GM23338 (cell line): Measurements from ENCODE around the gene EIF5A. TPM values are rescaled to one million over a fixed set of nuclear protein-coding genes. Genes with fewer than 3 reads are reported as not detected.

ENCODE experiments used
- ATAC-seq: fragments of 200-7000 bp; cut with Tn5 transposase; 3 replicates; pipeline ENCODE4 v1.9.1; 2020
- DNase-seq: peaks from one replicate; pipeline ENCODE4 v3.0.0-alpha.2; 2015; ENCODE audit warnings: low spot score
- H2AFZ ChIP-seq: fragments of 200-600 bp; sonication (generic); 2 replicates; pipeline ENCODE4 v1.8.0; 2016; ENCODE audit warnings: antibody characterized with exemption, mild to moderate bottlenecking, moderate library complexity
- H3F3A ChIP-seq: fragments of 200-600 bp; sonication (generic); replicated peaks from 2 replicates; pipeline ENCODE4 v1.8.0; 2017; ENCODE audit warnings: antibody characterized with exemption, mixed run types, low read depth
- H3K27ac ChIP-seq: fragments of 200-600 bp; sonication (generic); 2 replicates; pipeline ENCODE4 v1.6.1; 2016; ENCODE audit warnings: low read depth
- H3K27me3 ChIP-seq: fragments of 200-600 bp; sonication (generic); 2 replicates; pipeline ENCODE4 v1.8.0; 2016; ENCODE audit warnings: mild to moderate bottlenecking, mixed run types, moderate library complexity; ENCODE audit not compliant: insufficient read depth
- H3K36me3 ChIP-seq: fragments of 200-600 bp; sonication (generic); 2 replicates; pipeline ENCODE4 v1.8.0; 2016; ENCODE audit warnings: mild to moderate bottlenecking; ENCODE audit not compliant: insufficient read depth
- H3K4me1 ChIP-seq: fragments of 200-600 bp; sonication (generic); 2 replicates; pipeline ENCODE4 v1.8.0; 2016; ENCODE audit warnings: mild to moderate bottlenecking, moderate library complexity; ENCODE audit not compliant: insufficient read depth
- H3K4me2 ChIP-seq: fragments of 200-600 bp; sonication (generic); 2 replicates; pipeline ENCODE4 v1.7.1; 2017; ENCODE audit warnings: mixed run types
- H3K4me3 ChIP-seq: fragments of 200-600 bp; sonication (generic); 2 replicates; pipeline ENCODE4 v1.6.1; 2016; ENCODE audit warnings: mixed run types
- H3K79me2 ChIP-seq: fragments of 200-600 bp; sonication (generic); replicated peaks from 2 replicates; pipeline ENCODE4 v1.8.0; 2017; ENCODE audit warnings: mild to moderate bottlenecking; ENCODE audit not compliant: insufficient read depth
- H3K9me2 ChIP-seq: fragments of 200-600 bp; sonication (generic); 2 replicates; pipeline ENCODE4 v1.8.0; 2017; ENCODE audit not compliant: insufficient read depth
- H4K20me1 ChIP-seq: fragments of 200-600 bp; sonication (generic); replicated peaks from 2 replicates; pipeline ENCODE4 v1.8.0; 2017; ENCODE audit warnings: mild to moderate bottlenecking; ENCODE audit not compliant: insufficient read depth
- H3K27ac Mint-ChIP-seq: 2 replicates; pipeline ENCODE4 v1.8.0; 2020; ENCODE audit warnings: inconsistent platforms, mild to moderate bottlenecking, moderate library complexity, mixed read lengths
- H3K27me3 Mint-ChIP-seq: 3 replicates; pipeline ENCODE4 v1.8.0; 2022; ENCODE audit warnings: low read depth, mild to moderate bottlenecking, moderate library complexity, mixed read lengths, inconsistent platforms; ENCODE audit not compliant: insufficient read depth, poor library complexity
- H3K36me3 Mint-ChIP-seq: 3 replicates; pipeline ENCODE4 v1.8.0; 2021; ENCODE audit warnings: low read depth, mild to moderate bottlenecking, inconsistent platforms, moderate library complexity, mixed read lengths
- H3K4me1 Mint-ChIP-seq: 3 replicates; pipeline ENCODE4 v1.8.0; 2020; ENCODE audit warnings: mild to moderate bottlenecking, inconsistent platforms, mixed read lengths
- H3K4me3 Mint-ChIP-seq: 3 replicates; pipeline ENCODE4 v1.8.0; 2021; ENCODE audit warnings: moderate library complexity, mild to moderate bottlenecking, inconsistent platforms, mixed read lengths
- H3K9me3 Mint-ChIP-seq: 3 replicates; pipeline ENCODE4 v1.8.0; 2020; ENCODE audit warnings: moderate library complexity, mild to moderate bottlenecking, inconsistent platforms, mixed read lengths
- CREB1 ChIP-seq: fragments of 250-450 bp; sonication (Bioruptor Pico); IDR thresholded peaks from 2 replicates; pipeline ENCODE4 v1.5.0; 2020; ENCODE audit warnings: low read depth, mild to moderate bottlenecking, moderate library complexity
- EZH2 ChIP-seq: fragments of 200-600 bp; sonication (generic); IDR thresholded peaks from one replicate; pipeline ENCODE4 v1.8.0; 2017; ENCODE audit warnings: antibody characterized with exemption, mild to moderate bottlenecking, low read depth; ENCODE audit not compliant: unreplicated experiment
- EZH2phosphoT487 ChIP-seq: fragments of 200-600 bp; sonication (generic); IDR thresholded peaks from one replicate; pipeline ENCODE4 v1.8.1; 2018; ENCODE audit warnings: antibody characterized with exemption; ENCODE audit not compliant: unreplicated experiment
- JUNB ChIP-seq: IDR thresholded peaks from one replicate; pipeline ENCODE4 v1.6.1; 2016; ENCODE audit warnings: antibody characterized with exemption; ENCODE audit not compliant: unreplicated experiment
- NANOG ChIP-seq: IDR thresholded peaks from 2 replicates; pipeline ENCODE4 v1.6.1; 2016; ENCODE audit warnings: antibody characterized with exemption, borderline replicate concordance
- POLR2AphosphoS5 ChIP-seq: IDR thresholded peaks from 2 replicates; pipeline ENCODE4 v1.6.1; 2016; ENCODE audit warnings: antibody characterized with exemption, low read depth
- REST ChIP-seq: IDR thresholded peaks from one replicate; pipeline ENCODE4 v1.6.1; 2018; ENCODE audit warnings: antibody characterized with exemption; ENCODE audit not compliant: unreplicated experiment
- STAT1 ChIP-seq: IDR thresholded peaks from one replicate; pipeline ENCODE4 v1.6.1; 2016; ENCODE audit warnings: antibody characterized with exemption; ENCODE audit not compliant: unreplicated experiment
- ZNF114 ChIP-seq: fragments of 250-450 bp; sonication (Bioruptor Pico); IDR thresholded peaks from 2 replicates; pipeline ENCODE4 v1.5.0; 2020; ENCODE audit warnings: mild to moderate bottlenecking, moderate library complexity
- ZNF331 ChIP-seq: fragments of 250-450 bp; sonication (Bioruptor Pico); IDR thresholded peaks from 2 replicates; pipeline ENCODE4 v1.5.0; 2020; ENCODE audit warnings: low read depth, mild to moderate bottlenecking, moderate library complexity
- polyA plus RNA-seq: library from polyadenylated mRNA; unstranded; fragments of >200 nt; fragmentation: Nextera tagmentation; extraction: Ambion mirVana; gene quantifications from 2 replicates; pipeline ENCODE4 v1.2.1, GENCODE V29; 2016
- total RNA-seq: library from RNA; depleted of rRNA; stranded (reverse); fragments of >200 nt; shearing (Covaris generic); gene quantifications from 2 replicates; pipeline ENCODE4 v1.2.3, GENCODE V29; 2014
- TF ChIP-seq, protein P1 (sequence below): IDR thresholded peaks from 2 replicates; pipeline ENCODE4 v1.6.1; 2016; ENCODE audit warnings: antibody characterized with exemption
- TF ChIP-seq, protein P2 (sequence below), 2 experiments: fragments of 200-600 bp in 1 of 2; sonication (generic) in 1 of 2; conservative IDR thresholded peaks; 2 replicates each; pipeline versions ENCODE4 v1.5.1 to v1.6.1; 2016 to 2017; ENCODE audit warnings: antibody characterized with exemption in 2 of 2, low read depth in 2 of 2, mild to moderate bottlenecking in 2 of 2, moderate library complexity in 1 of 2

Gene EIF5A
- total and polyA plus RNA-seq, 2 experiments from 2014 or later = 833 to 1,562 TPM

GRCh38 chr17:7284911-7285310, 22.5 kb upstream of the EIF5A start:
- H3K27ac ChIP-seq = no peak overlapping the region
- no peak overlapping the region for H2AFZ ChIP-seq
- peaks cover 18% of the 10 kb centered on the region for H3K27me3 Mint-ChIP-seq
- no peak overlapping the region for H3K27ac Mint-ChIP-seq
- H3K4me2 ChIP-seq = no peak overlapping the region
- H3K27me3 ChIP-seq = peaks cover 10% of the 10 kb centered on the region
- no peak overlapping the region for H3K4me3 ChIP-seq
- peaks cover 4% of the 10 kb centered on the region; the same call in 1 of the 2 replicates for H3F3A ChIP-seq
- no peaks in the 10 kb centered on the region; the same call in 1 of the 3 replicates for H3K9me3 Mint-ChIP-seq
- ATAC-seq (no peak), DNase-seq (no peak)
- H3K4me1 ChIP-seq = peaks cover 7% of the 10 kb centered on the region; the same call in 1 of the 2 replicates
- H3K36me3 Mint-ChIP-seq = peaks cover 18% of the 10 kb centered on the region
- peaks cover 5% of the 10 kb centered on the region; the same call in 1 of the 2 replicates for H3K36me3 ChIP-seq
- TF ChIP-seq EZH2phosphoT487 (no peak), CREB1 (CRISPR knock-in tag) (no peak), STAT1 (no peak), NANOG (no peak)
- no peak overlapping the region for H3K4me3 Mint-ChIP-seq
- peaks cover 3% of the 10 kb centered on the region; the same call in 1 of the 2 replicates for H4K20me1 ChIP-seq
- no peaks in the 10 kb centered on the region for H3K9me2 ChIP-seq
- H3K79me2 ChIP-seq = no peaks in the 10 kb centered on the region
- H3K4me1 Mint-ChIP-seq = peaks cover 30% of the 10 kb centered on the region

GRCh38 chr17:7285679-7286078, 21.7 kb upstream of the EIF5A start:
- Mint-ChIP-seq H3K36me3 (peaks cover 18% of the 10 kb centered on the region), H3K27ac (no peak overlapping the region), H3K27me3 (peaks cover 20% of the 10 kb centered on the region), H3K4me3 (no peak overlapping the region), H3K4me1 (peaks cover 27% of the 10 kb centered on the region), H3K9me3 (no peaks in the 10 kb centered on the region; the same call in 1 of the 3 replicates)
- Histone ChIP-seq H3K27me3 (peaks cover 10% of the 10 kb centered on the region), H4K20me1 (peaks cover 3% of the 10 kb centered on the region; the same call in 1 of the 2 replicates), H2AFZ (no peak overlapping the region), H3K9me2 (no peaks in the 10 kb centered on the region), H3K4me3 (no peak overlapping the region), H3K79me2 (no peaks in the 10 kb centered on the region), H3K36me3 (peaks cover 5% of the 10 kb centered on the region; the same call in 1 of the 2 replicates), H3F3A (0 out of 2 replicates have a peak, but pooled peaks cover 3% of the 10 kb centered on the region), H3K4me1 (peaks cover 4% of the 10 kb centered on the region; the same call in 1 of the 2 replicates), H3K27ac (no peak overlapping the region), H3K4me2 (no peak overlapping the region)
- ATAC-seq = no peak
- TF ChIP-seq EZH2 = no peak
- TF ChIP-seq REST = no peak
- no peak for TF ChIP-seq JUNB
- no peak for TF ChIP-seq EZH2phosphoT487
- TF ChIP-seq ZNF331 (CRISPR knock-in tag) = no peak
- TF ChIP-seq POLR2AphosphoS5 = no peak
- TF ChIP-seq, protein P1, sequence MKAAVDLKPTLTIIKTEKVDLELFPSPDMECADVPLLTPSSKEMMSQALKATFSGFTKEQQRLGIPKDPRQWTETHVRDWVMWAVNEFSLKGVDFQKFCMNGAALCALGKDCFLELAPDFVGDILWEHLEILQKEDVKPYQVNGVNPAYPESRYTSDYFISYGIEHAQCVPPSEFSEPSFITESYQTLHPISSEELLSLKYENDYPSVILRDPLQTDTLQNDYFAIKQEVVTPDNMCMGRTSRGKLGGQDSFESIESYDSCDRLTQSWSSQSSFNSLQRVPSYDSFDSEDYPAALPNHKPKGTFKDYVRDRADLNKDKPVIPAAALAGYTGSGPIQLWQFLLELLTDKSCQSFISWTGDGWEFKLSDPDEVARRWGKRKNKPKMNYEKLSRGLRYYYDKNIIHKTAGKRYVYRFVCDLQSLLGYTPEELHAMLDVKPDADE = no peak
- TF ChIP-seq, protein P2, sequence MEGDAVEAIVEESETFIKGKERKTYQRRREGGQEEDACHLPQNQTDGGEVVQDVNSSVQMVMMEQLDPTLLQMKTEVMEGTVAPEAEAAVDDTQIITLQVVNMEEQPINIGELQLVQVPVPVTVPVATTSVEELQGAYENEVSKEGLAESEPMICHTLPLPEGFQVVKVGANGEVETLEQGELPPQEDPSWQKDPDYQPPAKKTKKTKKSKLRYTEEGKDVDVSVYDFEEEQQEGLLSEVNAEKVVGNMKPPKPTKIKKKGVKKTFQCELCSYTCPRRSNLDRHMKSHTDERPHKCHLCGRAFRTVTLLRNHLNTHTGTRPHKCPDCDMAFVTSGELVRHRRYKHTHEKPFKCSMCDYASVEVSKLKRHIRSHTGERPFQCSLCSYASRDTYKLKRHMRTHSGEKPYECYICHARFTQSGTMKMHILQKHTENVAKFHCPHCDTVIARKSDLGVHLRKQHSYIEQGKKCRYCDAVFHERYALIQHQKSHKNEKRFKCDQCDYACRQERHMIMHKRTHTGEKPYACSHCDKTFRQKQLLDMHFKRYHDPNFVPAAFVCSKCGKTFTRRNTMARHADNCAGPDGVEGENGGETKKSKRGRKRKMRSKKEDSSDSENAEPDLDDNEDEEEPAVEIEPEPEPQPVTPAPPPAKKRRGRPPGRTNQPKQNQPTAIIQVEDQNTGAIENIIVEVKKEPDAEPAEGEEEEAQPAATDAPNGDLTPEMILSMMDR (conservative IDR thresholded peaks at IDR 0.05; ENCODE audit: low read depth in 2 of 2) = no peak
- TF ChIP-seq NANOG = no peak
- no peak for TF ChIP-seq ZNF114 (CRISPR knock-in tag)
- TF ChIP-seq STAT1 = no peak
- TF ChIP-seq CREB1 (CRISPR knock-in tag) = no peak
- DNase-seq = no peak
